HG03469 (cell line): Measurements from ENCODE around the gene ATIC.
A peak's percentile ranks its signal among the peaks of the same experiment; 100 is the strongest.

ENCODE experiments used
- ATAC-seq: cut with Tn5 transposase; IDR thresholded peaks from one replicate; pipeline ENCODE4 v1.9.1; 2021; ENCODE audit warnings: mild to moderate bottlenecking, moderate library complexity, moderate number of reproducible peaks; ENCODE audit not compliant: unreplicated experiment

The ATIC gene

DNA sequence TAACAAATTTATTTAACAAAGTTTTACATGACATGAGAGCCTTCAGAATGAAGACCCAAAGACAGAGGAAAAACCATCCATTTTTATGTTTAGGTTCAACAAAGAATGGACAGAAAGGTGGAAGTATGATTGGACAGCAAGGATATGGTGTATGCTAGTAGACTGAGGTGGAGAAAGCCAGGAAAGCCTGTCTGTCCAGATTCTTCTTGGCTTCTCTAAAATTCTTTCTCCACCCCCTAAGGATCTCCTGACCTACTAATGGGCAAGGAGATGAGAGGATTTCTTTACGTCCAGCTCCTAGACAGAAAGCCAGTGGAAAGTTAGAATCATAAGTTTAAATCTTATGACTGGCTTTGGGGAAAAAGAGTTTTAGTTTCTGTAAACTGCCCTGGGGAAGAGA lies 3.0 kb downstream of the ATIC start:
- ATAC-seq, result no peak

DNA sequence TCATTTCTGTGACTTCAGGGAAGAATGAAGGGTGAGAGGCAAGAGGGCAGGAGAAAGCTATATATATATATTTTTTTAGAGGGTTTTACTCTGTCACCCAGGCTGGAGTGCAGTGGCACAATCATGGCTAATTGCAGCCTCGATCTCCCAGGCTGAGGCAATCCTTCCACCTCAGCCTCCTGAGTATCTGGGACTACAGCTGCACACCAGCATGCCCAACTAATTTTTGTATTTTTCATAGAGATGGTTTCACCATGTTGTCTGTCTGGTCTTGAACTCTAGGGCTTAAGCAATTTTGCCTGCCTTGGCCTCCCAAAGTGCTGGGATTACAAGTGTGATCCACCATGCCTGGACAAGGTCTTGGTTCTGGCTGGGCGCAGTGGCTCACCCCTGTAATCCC lies 3.4 kb downstream of the ATIC start:
- no peak for ATAC-seq

DNA sequence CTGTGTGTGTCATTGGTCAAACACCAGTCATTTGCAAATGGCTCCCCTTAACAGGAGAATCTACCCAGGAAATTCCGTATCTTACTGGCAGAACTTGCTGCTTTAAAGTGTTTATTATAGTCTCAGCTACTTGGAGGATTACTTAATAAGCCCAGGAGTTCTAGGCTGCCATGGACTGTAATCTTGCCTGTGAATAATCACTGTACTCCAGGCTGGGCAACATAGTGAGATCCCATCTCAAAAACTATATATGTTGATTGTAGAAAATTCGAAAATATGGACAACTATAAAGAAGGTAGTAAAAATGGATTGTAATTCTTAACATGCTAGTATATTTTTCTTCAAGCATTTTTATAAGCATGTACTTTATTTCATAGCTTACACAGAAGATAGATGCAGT lies 4.5 kb downstream of the ATIC start:
- no peak for ATAC-seq

DNA sequence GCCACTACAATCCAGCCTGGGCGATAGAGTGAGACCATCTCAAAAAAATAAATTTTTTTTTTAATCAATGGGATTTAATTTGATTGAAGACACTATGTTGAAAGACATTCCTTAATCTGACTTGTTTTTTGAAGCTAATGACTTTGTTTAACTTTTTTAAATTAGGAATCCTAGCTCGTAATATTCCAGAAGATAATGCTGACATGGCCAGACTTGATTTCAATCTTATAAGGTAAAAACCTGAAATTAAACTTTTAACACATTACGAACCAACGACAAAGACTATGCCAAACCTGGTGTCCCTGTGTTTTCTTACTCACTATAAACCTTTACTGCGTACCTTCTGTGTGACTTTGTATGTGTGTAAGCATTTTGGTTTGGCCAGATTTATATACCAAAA lies 7.6 kb downstream of the ATIC start:
- no peak for ATAC-seq

DNA sequence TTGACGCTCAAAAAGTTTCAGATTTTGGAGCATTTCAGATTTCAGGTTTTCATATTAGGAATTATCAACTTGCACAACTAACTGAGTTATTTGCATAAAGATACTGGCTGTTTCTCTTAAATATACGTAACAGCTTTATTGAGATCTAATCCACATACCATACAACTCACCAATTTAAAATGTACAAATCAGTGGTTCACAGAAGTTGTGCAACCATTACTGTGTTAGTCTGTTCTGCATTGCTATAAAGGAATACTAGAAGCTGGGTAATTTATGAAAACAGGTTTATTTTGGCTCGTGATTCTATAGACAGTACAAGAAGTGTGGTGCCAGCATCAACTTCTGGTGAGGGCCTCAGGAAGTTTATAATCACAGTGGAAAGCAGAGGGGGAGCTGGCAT lies 8.2 kb downstream of the ATIC start:
- no peak for ATAC-seq

DNA sequence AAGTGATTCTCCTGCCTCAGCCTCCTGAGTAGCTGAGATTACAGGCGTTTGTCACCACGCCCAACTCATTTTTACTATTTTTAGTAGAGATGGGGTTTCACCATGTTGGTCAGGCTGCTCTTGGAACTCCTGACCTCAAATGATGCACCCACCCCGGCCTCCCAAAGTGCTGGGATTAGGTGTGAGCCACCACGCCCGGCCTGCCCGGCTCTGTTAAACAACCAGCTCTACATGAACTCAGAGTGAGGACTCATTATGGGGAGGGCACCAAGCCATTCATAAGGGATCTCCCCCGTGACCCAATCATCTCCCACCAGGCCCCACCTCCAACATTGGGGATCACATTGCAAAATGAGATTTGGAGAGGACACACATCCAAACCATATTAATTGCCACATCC lies 8.8 kb downstream of the ATIC start:
- ATAC-seq, result no peak

DNA sequence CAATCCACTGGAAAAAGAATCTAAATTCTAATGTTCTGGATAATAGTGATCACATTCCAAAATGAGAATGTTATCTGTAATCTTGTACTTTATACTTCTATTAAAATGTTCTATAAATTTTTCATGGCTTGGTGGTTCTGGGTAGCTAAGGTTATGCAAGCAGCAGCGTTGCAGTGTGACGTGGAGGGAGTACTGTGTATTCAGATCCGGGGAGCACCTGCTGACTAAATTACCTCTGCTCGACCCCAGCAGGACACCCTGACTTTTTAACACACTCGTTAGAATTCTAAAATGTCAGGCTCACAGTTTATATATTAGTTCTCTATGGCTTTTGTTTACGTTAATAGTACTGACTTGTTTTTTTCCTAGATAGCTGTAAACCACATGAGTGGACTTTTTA lies 13.0 kb downstream of the ATIC start:
- ATAC-seq, result no peak

DNA sequence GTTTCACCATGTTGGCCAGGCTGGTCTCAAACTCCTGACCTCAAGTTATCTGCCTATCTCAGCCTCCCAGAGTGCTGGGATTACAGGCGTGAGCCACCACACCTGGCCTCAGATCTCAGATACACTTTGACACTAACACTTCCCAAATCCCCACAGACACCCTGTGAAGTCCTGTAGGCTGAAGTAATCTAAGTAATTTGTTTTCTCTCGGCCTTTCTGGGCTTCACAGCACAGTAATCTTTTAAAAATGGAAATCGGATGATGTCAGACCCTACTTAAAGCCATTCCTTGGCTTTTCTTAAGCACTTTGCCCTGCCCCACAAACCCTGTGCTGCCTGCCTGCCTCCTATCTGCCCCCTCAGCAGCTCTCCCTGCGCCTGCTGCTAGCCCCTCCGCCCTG lies 16.2 kb downstream of the ATIC start:
- ATAC-seq, result no peak

DNA sequence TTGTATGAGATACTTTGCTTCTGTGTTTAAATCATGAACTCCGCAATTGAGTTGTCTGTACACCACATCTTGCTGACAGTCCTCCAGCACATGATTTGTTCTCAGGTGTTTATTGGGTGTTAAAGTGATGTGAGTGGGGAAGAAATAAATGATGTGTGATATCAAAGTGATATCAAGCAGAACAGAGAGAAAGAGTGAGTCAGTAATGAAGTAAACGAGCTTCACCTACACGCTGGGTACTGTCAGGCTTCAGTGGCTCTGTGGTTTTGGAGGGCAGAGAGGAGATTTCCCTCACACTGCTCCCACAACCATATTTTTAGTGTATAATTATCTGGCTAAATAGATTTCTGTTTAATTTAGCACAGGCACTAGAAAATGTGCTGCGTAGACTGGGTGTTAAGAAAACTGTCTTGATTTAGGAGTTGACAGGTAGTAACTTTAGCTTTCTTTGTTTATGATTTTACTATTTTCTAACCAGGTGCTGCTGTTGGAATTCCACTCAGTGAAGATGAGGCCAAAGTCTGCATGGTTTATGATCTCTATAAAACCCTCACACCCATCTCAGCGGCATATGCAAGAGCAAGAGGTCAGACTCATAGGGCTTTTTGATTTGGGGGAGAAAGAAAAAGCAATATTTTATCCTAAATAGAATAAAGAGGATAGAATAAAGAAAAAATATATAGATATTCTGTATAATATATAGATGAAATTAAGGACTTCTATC lies 21.2 kb downstream of the ATIC start:
- ATAC-seq, result peak; percentile 84

DNA sequence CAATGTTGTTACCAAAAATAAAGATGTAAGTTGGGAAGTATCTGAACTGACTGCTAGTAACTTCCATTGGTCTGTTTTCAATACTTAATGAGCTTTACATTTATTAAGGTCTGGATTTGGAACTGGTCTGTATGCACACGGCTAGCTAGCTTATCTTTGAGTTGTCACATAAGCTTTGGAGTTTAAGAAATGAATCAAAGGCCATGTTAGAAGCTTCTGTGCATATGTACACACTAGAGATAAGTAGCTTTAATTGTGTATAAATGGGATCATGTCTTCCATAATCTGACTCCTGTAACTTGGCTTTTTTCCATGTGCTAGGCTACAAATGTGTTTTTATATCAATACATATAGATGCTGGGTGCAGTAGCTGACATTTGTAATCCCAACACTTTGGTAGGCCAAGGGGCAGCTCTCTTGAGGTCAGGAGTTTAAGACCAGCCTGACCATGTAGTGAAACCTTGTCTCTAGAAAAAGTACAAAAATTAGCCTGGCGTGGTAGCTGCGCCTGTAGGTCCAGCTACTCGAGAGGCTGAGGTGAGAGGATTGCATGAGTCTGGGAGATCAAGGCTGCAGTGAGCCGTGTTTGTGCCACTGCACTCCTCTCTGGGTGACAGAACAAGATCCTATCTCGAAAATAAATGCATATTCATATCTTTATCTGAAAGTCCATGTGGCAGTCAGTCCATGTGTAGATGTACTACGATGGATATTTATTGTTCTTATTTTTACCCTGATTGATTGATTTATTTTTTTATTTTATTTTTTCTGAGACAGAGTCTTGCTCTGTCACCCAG lies 27.2 kb downstream of the ATIC start:
- ATAC-seq, result no peak

DNA sequence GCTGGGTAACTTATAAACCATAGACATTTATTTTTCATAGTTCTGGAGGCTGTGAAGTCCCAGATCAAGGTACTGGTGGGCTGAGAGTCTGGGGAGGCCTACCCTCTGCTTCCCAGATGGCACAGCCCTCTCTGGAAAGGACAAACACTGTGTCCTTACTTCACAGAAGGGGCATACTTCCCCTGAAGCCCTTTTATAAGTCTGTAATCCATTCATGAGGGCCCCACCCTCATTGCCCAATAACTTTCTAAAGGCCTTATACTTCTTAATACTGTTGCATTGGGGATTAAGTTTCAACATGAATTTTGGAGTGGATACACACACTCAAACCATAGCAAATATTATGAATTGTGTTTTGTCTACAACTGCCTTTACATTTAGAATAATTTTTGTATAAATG lies 36.0 kb downstream of the ATIC start:
- no peak for ATAC-seq

DNA sequence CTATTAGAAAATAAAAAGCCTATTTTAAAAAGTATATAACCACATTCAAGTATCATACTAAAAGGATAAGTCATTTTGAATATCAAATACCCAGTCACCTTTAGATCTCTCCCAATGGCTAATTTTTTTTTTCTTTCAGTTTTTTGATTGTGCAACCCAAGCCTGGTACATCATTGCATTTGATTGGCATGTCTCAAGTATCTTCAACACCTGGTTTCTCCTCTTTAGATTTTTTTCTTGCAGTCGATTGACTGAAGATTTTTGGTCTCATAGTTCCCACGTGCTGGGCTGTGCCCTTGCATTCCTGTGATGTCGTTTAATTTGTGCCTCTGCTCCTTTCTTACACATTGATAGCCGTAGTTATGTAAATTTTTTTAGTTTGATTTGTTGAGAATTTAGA lies 40.7 kb downstream of the ATIC start:
- ATAC-seq, result no peak

DNA sequence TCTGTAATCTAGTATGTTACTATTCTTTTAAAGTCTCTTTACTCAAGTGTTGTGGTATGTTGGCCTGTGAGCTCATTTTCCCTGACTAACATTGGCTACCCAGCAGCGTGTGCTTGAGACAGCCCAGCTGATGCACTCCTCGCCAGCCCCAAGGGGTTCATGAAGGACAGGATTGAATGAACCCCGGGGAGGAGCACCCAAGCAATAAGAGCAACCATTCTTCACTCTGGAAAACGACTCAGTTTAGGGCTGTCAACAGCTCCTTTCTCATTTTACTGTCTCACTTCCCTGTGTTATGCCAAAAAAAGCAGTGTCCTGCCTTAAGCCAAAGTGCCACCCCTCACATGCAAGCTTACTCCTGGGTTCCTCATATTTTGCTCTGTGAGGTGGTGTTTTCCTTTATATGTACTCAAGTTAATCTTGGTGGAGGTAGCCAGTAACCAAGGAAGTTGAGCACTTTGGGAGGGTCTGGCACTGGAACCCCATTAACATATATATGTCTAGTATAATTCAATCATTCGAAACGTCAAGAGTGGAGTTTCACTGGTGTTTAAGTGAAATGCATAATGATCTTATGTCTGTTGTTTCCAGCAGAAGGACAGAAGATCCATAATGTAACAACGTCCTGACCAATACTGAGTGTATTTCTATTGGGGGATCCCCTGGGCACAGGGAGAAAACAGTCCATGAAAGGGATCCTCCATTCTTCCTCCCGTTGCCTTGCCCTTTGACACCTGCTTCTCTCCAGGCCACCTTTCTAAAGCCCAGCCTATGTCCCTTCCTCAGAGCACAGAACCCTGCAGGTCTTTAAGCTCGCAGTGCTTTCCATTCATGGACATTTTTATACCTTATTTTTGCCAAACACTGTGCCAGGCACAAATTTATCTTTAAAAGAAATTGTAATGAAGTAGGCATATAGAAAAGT lies 43.2 kb downstream of the ATIC start:
- no peak for ATAC-seq

DNA sequence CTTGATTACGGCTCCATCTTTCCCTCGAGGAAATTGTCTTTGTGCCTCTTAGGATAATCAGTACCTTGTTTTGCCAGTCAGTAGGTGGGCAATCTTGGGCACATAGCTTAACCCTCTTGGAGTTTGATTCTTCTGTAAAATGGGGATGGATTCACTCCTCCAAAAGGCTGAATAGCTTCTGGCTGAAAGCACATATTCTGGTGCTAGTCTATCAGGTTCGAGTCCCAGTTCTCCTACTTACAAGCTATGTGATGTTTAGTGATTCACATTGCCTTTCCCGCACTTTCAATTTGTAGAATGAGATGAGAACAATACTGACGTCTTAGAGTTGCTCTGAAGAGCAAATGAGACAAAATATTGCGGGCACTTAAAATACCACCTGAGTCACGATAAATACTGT lies 43.9 kb downstream of the ATIC start:
- no peak for ATAC-seq

DNA sequence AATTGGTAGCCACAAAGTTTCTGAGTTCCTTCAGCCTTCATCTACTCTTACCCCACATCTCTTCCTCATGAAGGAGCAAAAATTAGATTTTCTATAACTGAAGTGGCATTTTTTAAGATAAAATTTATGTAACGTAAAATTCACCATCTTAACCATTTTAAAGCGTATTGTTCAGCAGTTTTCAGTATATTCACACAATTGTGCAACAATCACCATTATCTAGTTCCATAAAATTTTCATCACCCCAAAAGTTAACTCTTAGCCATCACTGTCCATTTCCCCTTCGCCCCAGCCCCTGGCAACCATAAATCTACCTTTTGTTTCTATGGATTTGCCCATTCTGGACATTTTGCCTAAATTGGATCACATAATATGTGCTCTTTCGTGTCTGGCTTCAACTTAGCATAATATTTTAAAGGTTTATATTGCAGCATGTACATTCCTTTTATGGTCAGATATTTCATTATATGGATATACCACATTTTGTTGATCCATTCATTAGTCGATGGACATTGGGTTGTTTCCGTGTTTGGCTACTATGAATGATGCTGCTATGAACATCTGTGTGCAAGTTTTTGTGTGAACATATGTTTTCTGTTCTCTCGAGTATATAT lies 44.6 kb downstream of the ATIC start:
- no peak for ATAC-seq

DNA sequence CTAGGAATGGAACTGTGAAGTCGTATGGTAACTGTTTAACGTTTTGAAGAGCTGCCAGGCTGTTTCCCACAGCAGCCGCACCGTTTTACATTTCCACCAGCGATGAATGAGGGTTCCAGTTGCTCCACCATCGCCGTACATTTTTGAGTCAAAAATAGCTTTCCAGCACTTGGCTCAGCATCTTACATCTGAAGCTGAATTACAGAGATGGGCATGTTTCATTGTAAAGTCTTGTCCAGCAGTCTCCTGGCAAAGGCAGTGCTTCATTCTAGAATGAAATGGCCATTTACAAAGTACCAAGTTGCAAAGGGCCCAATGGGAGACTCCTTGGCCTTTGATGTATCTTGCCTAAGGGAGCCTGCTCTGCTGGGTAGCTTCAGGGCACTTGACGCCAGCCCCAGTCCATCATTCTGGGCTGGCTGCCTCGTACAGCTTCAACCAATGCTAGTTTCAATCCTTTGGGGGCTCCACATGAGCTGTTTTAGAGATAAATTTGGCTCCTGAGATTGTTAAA lies 45.1 kb downstream of the ATIC start:
- no peak for ATAC-seq

DNA sequence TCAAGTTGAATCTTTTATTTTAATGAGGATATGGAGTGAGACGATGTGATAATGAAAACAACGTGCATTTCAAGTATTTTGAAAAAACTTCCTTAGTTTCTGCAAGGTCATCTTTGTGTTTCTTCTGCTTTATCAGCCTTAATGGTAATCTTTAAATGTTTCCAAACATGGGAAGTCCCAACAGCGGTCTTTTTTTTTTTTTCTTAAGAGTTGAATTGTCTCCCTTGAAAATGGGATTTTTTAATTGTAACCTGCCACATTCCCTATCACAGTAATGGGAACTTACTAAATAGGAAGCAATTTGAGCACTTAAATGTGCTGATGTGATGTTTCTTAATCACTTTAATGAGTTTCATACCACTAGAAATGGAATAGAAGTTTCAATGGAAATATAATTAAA lies 45.8 kb downstream of the ATIC start:
- no peak for ATAC-seq

DNA sequence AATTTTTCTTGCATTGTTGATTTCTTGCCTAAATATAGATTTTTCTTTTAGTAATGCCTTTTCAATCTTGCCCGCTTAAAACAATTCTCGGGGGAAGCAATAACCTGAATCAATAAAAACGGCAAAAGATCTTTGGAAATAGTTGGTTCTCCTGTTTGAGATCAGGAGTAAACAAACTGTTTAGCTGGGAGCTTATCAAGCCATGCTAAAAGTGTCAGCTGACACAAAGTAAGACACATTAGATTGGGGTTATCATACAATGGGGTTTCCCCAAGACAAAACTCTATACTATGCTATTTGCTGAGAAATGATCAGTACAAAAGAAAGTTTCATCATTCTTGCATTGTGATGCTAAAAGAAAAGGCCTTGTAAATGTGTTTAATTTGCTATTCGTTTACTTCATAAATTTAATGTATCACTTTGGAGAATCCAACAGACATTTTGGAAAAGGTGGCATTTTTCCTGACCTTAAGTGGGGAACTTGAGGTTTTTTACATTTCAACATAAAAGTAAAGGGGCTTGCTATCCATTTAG lies 46.5 kb downstream of the ATIC start:
- no peak for ATAC-seq

DNA sequence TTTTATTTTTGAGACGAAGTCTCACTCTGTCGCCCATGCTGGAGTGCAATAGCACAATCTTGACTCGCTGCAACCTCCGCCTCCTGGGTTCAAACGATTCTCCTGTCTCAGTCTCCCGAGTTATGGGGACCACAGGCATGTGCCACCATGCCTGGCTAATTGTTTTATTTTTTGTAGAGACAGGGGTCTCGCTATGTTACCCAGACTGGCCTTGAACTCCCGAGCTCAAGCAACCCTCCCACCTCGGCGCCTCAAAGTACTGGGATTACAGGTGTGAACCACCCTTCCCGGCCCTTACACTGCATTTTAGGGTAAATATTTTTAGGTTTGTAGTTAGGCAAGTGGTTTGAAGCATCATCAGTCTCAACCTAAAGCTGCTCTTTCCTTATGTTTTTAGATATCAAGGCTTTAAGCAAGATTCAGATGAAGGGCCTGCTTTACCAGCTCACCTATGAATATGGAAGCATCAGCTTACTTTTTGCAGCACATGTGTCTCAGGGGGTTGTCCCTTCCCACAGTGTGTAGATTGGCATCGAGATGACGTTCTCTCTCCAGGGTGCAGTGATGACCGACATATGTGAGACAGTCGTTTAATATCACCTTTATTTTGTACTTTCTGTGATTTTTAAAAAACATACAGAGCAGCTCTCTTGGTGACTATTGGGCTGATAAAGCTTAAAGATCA lies 47.2 kb downstream of the ATIC start:
- ATAC-seq, result no peak

DNA sequence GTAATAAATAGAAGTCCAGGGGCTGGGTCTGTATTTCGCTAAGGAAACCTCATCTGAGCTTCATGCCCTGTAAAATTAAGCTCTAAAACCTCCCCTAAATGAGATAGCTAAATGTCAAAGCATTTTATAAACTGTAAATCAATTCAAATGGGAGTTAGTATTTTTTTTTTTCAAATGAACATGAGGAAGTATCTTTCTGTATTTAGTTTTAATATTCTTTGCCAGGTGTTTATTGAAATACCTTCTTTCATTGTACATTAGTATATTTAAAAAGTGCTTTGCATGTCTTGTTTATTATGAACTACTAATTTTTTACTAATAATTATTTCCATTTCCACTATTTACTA lies 47.7 kb downstream of the ATIC start:
- no peak for ATAC-seq
